B cell (primary cell): ENCODE results near the gene FBLN2. TPM values are rescaled to one million over a fixed set of nuclear protein-coding genes. Genes with fewer than 3 reads are reported as not detected.

Experiments used
- ATAC-seq: fragments of 200-7000 bp; cut with Tn5 transposase; one replicate; pipeline ENCODE4 v1.10.0; 2021; ENCODE audit warnings: low read depth, mild to moderate bottlenecking, moderate number of reproducible peaks, moderate library complexity
- CTCF ChIA-PET: fragments of 350-600 bp; sonication (Branson Sonifier 250); formaldehyde crosslinking; loops from one replicate; lab custom pipeline; 2021; ENCODE audit warnings: antibody characterized with exemption, inconsistent platforms; lab: Charles Lee
- POLR2A ChIA-PET: fragments of 350-600 bp; sonication (Branson Sonifier 250); formaldehyde crosslinking; loops from one replicate; lab custom pipeline; 2021; ENCODE audit warnings: antibody characterized with exemption; lab: Charles Lee
- DNase-seq: peaks from one replicate; pipeline ENCODE4 v3.0.0; 2013
- H2AFZ ChIP-seq: 2 replicates; pipeline ENCODE4 v1.6.1; 2012; ENCODE audit warnings: mild to moderate bottlenecking, low read depth, low read length; ENCODE audit not compliant: insufficient read depth, poor library complexity, severe bottlenecking
- H3K27ac ChIP-seq, 2 donors: 1 replicate in 1 of 2; 2 replicates in 1 of 2; pipeline ENCODE4 v1.5.1; 2012 to 2013; ENCODE audit warnings: low read length in 2 of 2, mild to moderate bottlenecking in 2 of 2, moderate library complexity in 1 of 2
- H3K27me3 ChIP-seq, 4 experiments: fragments of 200-600 bp in 1 of 4; sonication (generic) in 1 of 4; replicated peaks in 1 of 4; 1 replicate in 2 of 4; 2 replicates in 2 of 4; pipeline versions ENCODE4 v1.6.1 to v1.7.0; 2013 to 2016; ENCODE audit warnings: low read length in 3 of 4, mild to moderate bottlenecking in 2 of 4, mixed read lengths in 1 of 4, moderate library complexity in 1 of 4; ENCODE audit not compliant: insufficient read depth in 4 of 4, control insufficient read depth in 3 of 4; ENCODE audit errors: control extremely low read depth in 1 of 4
- H3K36me3 ChIP-seq, 2 experiments: replicated peaks in 1 of 2; 1 replicate in 1 of 2; 2 replicates in 1 of 2; pipeline versions ENCODE4 v1.6.1 to v1.7.1; 2013; ENCODE audit warnings: low read length in 1 of 2; ENCODE audit not compliant: insufficient read depth in 2 of 2, control insufficient read depth in 1 of 2; ENCODE audit errors: control extremely low read depth in 1 of 2, extremely low read depth in 1 of 2
- H3K4me1 ChIP-seq, 2 donors: fragments of 200-600 bp in 1 of 2; sonication (generic) in 1 of 2; 1 replicate in 1 of 2; 2 replicates in 1 of 2; pipeline versions ENCODE4 v1.5.1 to v1.6.1; 2013 to 2017; ENCODE audit warnings: low read length in 2 of 2; ENCODE audit not compliant: control insufficient read depth in 2 of 2, insufficient read depth in 2 of 2
- H3K4me2 ChIP-seq: replicated peaks from 2 replicates; pipeline ENCODE3; 2012; ENCODE audit warnings: mild to moderate bottlenecking, low read depth, low read length; ENCODE audit not compliant: poor library complexity, severe bottlenecking
- H3K4me3 ChIP-seq, 5 experiments: fragments of 200-600 bp in 1 of 5; sonication (generic) in 1 of 5; 1 replicate in 3 of 5; 2 replicates in 2 of 5; pipeline versions ENCODE4 v1.5.1 to v1.7.0; 2011 to 2016; ENCODE audit warnings: low read length in 4 of 5, mild to moderate bottlenecking in 4 of 5, low read depth in 2 of 5, control low read depth in 1 of 5, moderate library complexity in 1 of 5; ENCODE audit not compliant: insufficient read depth in 1 of 5; ENCODE audit errors: control extremely low read depth in 1 of 5, extremely low read depth in 1 of 5
- H3K79me2 ChIP-seq: fragments of 200-600 bp; sonication (generic); one replicate; pipeline ENCODE4 v1.6.0; 2016; ENCODE audit warnings: low read length; ENCODE audit not compliant: control insufficient read depth, insufficient read depth
- H3K9ac ChIP-seq: fragments of 200-600 bp; sonication (generic); 2 replicates; pipeline ENCODE4 v1.6.1; 2017; ENCODE audit warnings: mild to moderate bottlenecking, low read length, moderate library complexity
- H3K9me3 ChIP-seq, 3 donors: one replicate each; pipeline versions ENCODE4 v1.6.1 to v1.7.1; 2013; ENCODE audit warnings: low read length in 2 of 3; ENCODE audit not compliant: control insufficient read depth in 2 of 3, insufficient read depth in 1 of 3; ENCODE audit errors: control extremely low read depth in 1 of 3
- H4K20me1 ChIP-seq: 2 replicates; pipeline ENCODE4 v1.6.0; 2012; ENCODE audit warnings: mild to moderate bottlenecking, low read length; ENCODE audit not compliant: insufficient read depth, control insufficient read depth, poor library complexity, severe bottlenecking
- H3K27ac Mint-ChIP-seq: one replicate; pipeline ENCODE4 v1.8.0; 2021; ENCODE audit warnings: mixed read lengths
- H3K27me3 Mint-ChIP-seq: one replicate; pipeline ENCODE4 v1.8.0; 2021; ENCODE audit warnings: mixed read lengths
- H3K4me1 Mint-ChIP-seq: one replicate; pipeline ENCODE4 v1.8.0; 2021; ENCODE audit warnings: mixed read lengths
- H3K4me3 Mint-ChIP-seq: one replicate; pipeline ENCODE4 v1.8.0; 2021; ENCODE audit warnings: mixed read lengths
- H3K9me3 Mint-ChIP-seq: one replicate; pipeline ENCODE4 v1.8.0; 2022; ENCODE audit warnings: mixed read lengths; ENCODE audit not compliant: insufficient read depth
- EZH2 ChIP-seq: IDR thresholded peaks from 2 replicates; pipeline ENCODE4 v1.6.1; 2012; ENCODE audit warnings: borderline replicate concordance, low read depth, mild to moderate bottlenecking, moderate library complexity, low read length; ENCODE audit not compliant: insufficient read depth, poor library complexity, severe bottlenecking
- WGBS: methylation state at CpG from one replicate; pipeline ENCODE4 v1.1.5; 2013; ENCODE audit warnings: missing lambda C conversion rate; ENCODE audit not compliant: insufficient coverage; 5-methylcytosine and 5-hydroxymethylcytosine counted together
- intact Hi-C: fragments of 100-400 bp; cut with micrococcal nuclease; formaldehyde crosslinking; loops from one replicate; pipeline ENCODE4 v1.10.0; 2022
- polyA plus RNA-seq: library from polyadenylated mRNA; depleted of rRNA; stranded (reverse); fragments of >200 nt; gene quantifications from 2 replicates; pipeline ENCODE4 v1.2.3, GENCODE V29; 2012
- total RNA-seq, 2 donors: library from RNA; stranded (reverse); fragments of 120-200 nt in 1 of 2; gene quantifications; 1 replicate in 1 of 2; 2 replicates in 1 of 2; pipeline versions ENCODE4 v1.2.3 to v1.2.4, GENCODE V29; 2013 to 2022
- TF ChIP-seq, protein P1 (sequence below): fragments of 200-600 bp; IDR thresholded peaks from one replicate; pipeline ENCODE4 v1.8.0; 2022; ENCODE audit warnings: antibody characterized with exemption, mild to moderate bottlenecking

FBLN2 gene
- total and polyA plus RNA-seq, 2 donors (not counting 1 experiment from before 2014, with no cell fraction given), result 3.6 to 8.2 TPM

DNA sequence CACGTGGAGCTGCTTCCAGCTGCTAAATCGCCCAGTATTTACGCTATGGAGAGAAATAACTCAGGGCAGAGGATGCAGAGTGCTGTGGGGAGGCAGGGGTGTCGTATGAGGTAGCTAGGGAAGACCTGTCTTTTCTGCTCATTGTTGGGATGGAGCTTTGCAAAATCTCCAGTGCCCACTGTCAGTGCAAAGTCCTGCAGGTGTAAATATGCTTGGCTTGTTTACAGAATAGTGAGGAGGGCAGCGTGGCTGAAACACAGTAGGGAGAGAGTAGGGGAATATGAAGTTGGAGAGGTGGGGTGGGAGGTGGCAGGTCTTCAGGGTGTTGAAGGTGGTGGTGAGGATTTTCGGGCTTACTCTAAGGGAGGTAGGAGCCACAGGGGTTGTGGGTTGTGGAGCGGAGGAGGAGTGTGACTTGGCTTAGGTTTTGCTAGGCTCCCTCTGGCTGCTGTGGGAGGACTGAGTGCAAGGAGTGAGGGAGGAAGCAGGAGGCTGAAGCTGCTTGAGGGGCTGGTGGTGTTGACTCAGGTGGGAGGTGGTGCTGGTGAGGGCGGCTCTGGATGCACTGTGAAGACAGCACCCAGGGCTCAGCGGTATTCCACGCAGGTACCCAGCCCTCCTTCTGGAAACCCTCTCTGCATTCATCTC lies 125.7 kb downstream of the FBLN2 start:
- no peaks in the 10 kb centered on the region for H3K36me3 ChIP-seq
- H3K4me3 ChIP-seq, result no peak overlapping the region
- no peak for TF ChIP-seq EZH2
- TF ChIP-seq, protein P1, sequence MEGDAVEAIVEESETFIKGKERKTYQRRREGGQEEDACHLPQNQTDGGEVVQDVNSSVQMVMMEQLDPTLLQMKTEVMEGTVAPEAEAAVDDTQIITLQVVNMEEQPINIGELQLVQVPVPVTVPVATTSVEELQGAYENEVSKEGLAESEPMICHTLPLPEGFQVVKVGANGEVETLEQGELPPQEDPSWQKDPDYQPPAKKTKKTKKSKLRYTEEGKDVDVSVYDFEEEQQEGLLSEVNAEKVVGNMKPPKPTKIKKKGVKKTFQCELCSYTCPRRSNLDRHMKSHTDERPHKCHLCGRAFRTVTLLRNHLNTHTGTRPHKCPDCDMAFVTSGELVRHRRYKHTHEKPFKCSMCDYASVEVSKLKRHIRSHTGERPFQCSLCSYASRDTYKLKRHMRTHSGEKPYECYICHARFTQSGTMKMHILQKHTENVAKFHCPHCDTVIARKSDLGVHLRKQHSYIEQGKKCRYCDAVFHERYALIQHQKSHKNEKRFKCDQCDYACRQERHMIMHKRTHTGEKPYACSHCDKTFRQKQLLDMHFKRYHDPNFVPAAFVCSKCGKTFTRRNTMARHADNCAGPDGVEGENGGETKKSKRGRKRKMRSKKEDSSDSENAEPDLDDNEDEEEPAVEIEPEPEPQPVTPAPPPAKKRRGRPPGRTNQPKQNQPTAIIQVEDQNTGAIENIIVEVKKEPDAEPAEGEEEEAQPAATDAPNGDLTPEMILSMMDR, result no peak
- ATAC-seq, result no peak
- ChIA-PET POLR2A (no interaction called here), CTCF (no interaction called here)
- Mint-ChIP-seq H3K4me3 (no peak overlapping the region), H3K9me3 (no peaks in the 10 kb centered on the region), H3K27ac (no peak overlapping the region), H3K27me3 (peaks cover 25% of the 10 kb centered on the region), H3K4me1 (no peaks in the 10 kb centered on the region)
- intact Hi-C loops, result no loop called here
- peaks cover 0 to 6% (median 0%) of the 10 kb centered on the region in 3 donors for H3K9me3 ChIP-seq
- H3K4me2 ChIP-seq, result no peak overlapping the region
- no peak overlapping the region for H3K9ac ChIP-seq
- no peak for DNase-seq
- H3K27me3 ChIP-seq, result peaks cover 0 to 2% (median 0%) of the 10 kb centered on the region in 4 experiments
- H3K79me2 ChIP-seq, result no peaks in the 10 kb centered on the region
- H3K27ac ChIP-seq, result no peak overlapping the region
- no peak overlapping the region for H2AFZ ChIP-seq
- no peaks in the 10 kb centered on the region for H4K20me1 ChIP-seq
- H3K4me1 ChIP-seq, result no peaks in the 10 kb centered on the region
- WGBS, result 79% methylated on average over 7 of the region's 10 CpGs

DNA sequence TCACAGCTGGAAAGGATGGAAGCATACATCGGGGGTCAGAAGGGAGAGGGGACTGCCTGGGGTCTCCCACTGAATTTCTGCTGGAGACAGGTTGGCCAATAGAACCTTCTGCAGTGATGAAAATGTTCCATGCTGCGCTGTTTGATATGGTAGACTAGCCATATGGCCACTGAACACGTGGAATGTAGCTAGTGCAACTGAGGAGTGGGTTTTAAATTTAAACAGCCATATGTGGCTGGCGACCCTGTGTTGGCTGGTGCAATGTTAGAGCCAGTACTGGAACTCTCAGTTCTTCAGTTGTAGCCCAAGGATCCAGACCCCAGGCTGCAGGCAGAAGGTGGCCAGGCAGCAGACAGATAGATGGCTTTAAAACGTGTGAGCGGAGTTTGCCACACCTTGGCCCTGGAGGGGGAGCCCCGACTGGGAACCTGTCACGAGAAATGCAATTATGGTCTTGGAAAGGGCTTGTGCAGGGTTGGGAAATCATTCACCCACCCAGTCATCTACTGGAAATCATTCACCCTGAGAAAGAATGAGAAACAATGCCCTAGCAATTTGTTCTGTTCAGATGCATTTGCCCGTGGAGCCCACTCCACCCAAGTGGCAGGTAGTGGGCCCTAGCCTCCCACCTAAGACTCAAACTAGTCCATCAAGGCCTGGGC lies 127.6 kb downstream of the FBLN2 start:
- Histone ChIP-seq H3K27ac (no peak overlapping the region), H3K4me3 (no peak overlapping the region), H3K4me1 (no peaks in the 10 kb centered on the region), H3K27me3 (peaks cover 0 to 4% (median 0%) of the 10 kb centered on the region in 4 experiments), H3K79me2 (no peaks in the 10 kb centered on the region), H3K36me3 (no peaks in the 10 kb centered on the region), H3K9ac (no peak overlapping the region), H4K20me1 (no peaks in the 10 kb centered on the region), H3K4me2 (no peak overlapping the region), H2AFZ (no peak overlapping the region), H3K9me3 (no peaks in the 10 kb centered on the region)
- CTCF ChIA-PET, result no interaction called here
- Mint-ChIP-seq H3K4me1 (no peaks in the 10 kb centered on the region), H3K27ac (no peak overlapping the region), H3K4me3 (no peak overlapping the region), H3K9me3 (no peaks in the 10 kb centered on the region), H3K27me3 (peaks cover 23% of the 10 kb centered on the region)
- TF ChIP-seq, protein P1, result no peak
- TF ChIP-seq EZH2, result no peak
- ATAC-seq (no peak), DNase-seq (no peak)
- POLR2A ChIA-PET, result no interaction called here
- intact Hi-C loops, result no loop called here
- 84% methylated on average over 8 of the region's 9 CpGs for WGBS
